ENCODE data around the gene GAK.
A peak's percentile ranks its signal among the peaks of the same experiment; 100 is the strongest.

The GAK gene

GRCh38 chr4:874971-875817, 56.9 kb downstream of the GAK start:
- Histone ChIP-seq H3K27me3 (ENCODE audit: insufficient read depth, low read length, poor library complexity) (no peaks in the 10 kb centered on the region), H3K4me3 (ENCODE audit: low read depth in 1 of 2, low read length in 2 of 2) (no peak overlapping the region), H3K9ac (ENCODE audit: low read depth, low read length) (no peak overlapping the region), H3K36me3 (ENCODE audit: insufficient read depth, low read length) (peaks cover 93% of the 10 kb centered on the region), H3K4me1 (ENCODE audit: insufficient read depth, low read length) (no peaks in the 10 kb centered on the region), H3K4me2 (ENCODE audit: insufficient read depth, low read length) (no peak overlapping the region), H3K27ac (ENCODE audit: low read length) (no peak overlapping the region), H4K20me1 (ENCODE audit: insufficient read depth, low read length) (peaks cover 8% of the 10 kb centered on the region; the same call in 1 of the 2 replicates), H3K9me3 (ENCODE audit: insufficient read depth, low read length, severe bottlenecking) (no peaks in the 10 kb centered on the region), H2AFZ (ENCODE audit: low read depth, low read length) (no peak overlapping the region), H3K79me2 (ENCODE audit: insufficient read depth, low read length) (no peaks in the 10 kb centered on the region)
- DNase-seq (no peak), ATAC-seq (ENCODE audit: insufficient read depth, low read depth) (no peak)
- TF ChIP-seq, protein P1, sequence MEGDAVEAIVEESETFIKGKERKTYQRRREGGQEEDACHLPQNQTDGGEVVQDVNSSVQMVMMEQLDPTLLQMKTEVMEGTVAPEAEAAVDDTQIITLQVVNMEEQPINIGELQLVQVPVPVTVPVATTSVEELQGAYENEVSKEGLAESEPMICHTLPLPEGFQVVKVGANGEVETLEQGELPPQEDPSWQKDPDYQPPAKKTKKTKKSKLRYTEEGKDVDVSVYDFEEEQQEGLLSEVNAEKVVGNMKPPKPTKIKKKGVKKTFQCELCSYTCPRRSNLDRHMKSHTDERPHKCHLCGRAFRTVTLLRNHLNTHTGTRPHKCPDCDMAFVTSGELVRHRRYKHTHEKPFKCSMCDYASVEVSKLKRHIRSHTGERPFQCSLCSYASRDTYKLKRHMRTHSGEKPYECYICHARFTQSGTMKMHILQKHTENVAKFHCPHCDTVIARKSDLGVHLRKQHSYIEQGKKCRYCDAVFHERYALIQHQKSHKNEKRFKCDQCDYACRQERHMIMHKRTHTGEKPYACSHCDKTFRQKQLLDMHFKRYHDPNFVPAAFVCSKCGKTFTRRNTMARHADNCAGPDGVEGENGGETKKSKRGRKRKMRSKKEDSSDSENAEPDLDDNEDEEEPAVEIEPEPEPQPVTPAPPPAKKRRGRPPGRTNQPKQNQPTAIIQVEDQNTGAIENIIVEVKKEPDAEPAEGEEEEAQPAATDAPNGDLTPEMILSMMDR (IDR thresholded peaks at IDR 0.05; ENCODE audit: borderline replicate concordance, extremely low read depth, low read length, poor library complexity, severe bottlenecking), result no peak
- no peak for TF ChIP-seq EZH2 (IDR thresholded peaks at IDR 0.05; ENCODE audit: borderline replicate concordance, low read depth, low read length, severe bottlenecking)

GRCh38 chr4:874056-874455, 58.1 kb downstream of the GAK start:
- Histone ChIP-seq H3K4me1 (ENCODE audit: insufficient read depth, low read length) (no peaks in the 10 kb centered on the region), H3K79me2 (ENCODE audit: insufficient read depth, low read length) (no peaks in the 10 kb centered on the region), H3K4me3 (ENCODE audit: low read depth in 1 of 2, low read length in 2 of 2) (no peak overlapping the region), H4K20me1 (ENCODE audit: insufficient read depth, low read length) (peaks cover 9% of the 10 kb centered on the region; the same call in 1 of the 2 replicates), H3K27ac (ENCODE audit: low read length) (no peak overlapping the region), H2AFZ (ENCODE audit: low read depth, low read length) (no peak overlapping the region), H3K27me3 (ENCODE audit: insufficient read depth, low read length, poor library complexity) (no peaks in the 10 kb centered on the region), H3K9ac (ENCODE audit: low read depth, low read length) (no peak overlapping the region), H3K36me3 (ENCODE audit: insufficient read depth, low read length) (peaks cover 92% of the 10 kb centered on the region), H3K9me3 (ENCODE audit: insufficient read depth, low read length, severe bottlenecking) (peaks cover 3% of the 10 kb centered on the region), H3K4me2 (ENCODE audit: insufficient read depth, low read length) (no peak overlapping the region)
- DNase-seq, result no peak
- TF ChIP-seq EZH2 (IDR thresholded peaks at IDR 0.05; ENCODE audit: borderline replicate concordance, low read depth, low read length, severe bottlenecking), result no peak
- TF ChIP-seq, protein P1 (IDR thresholded peaks at IDR 0.05; ENCODE audit: borderline replicate concordance, extremely low read depth, low read length, poor library complexity, severe bottlenecking), result no peak
- ATAC-seq (ENCODE audit: insufficient read depth, low read depth), result no peak

DNA sequence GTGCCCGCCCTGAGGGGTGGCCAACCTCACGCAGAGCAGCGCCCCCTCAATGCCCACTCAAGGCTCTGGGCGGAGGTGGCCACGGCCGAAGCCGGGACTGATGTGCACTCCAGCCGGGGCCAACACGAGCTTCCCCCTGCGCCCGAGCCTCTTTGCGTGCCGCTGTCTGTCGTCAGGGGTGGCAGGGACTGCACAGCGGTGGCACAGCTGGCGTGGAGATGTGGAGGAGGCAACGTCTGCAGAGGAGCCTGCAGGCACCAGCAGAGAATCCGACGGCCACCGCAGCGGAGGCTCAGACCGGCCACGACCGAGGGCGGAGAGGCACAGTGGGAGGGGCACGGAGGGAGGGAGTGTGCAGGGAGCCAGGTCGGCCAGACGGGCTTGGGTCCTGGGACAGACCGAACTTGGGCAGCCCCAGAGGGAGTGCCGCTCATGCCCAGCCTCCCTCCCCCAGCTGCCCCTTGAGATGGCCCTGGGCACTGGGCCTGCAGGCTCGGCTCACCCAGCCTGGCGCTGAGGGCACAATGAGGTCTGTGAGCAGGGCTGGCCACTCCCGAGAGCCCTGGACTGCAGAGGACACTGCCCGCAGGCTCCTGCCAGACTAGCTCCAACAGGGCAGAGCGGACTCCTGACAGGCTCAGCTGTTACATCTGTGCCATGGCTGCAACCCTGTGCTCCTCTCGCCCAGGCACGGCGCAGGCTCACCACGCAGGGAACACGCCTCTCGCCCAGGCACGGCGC, 59.7 kb downstream of the GAK start:
- DNase-seq (no peak), ATAC-seq (ENCODE audit: insufficient read depth, low read depth) (0 out of 3 replicates have a peak, but pooled peaks have one; percentile 14)
- no peak overlapping the region for H3K4me2 ChIP-seq (ENCODE audit: insufficient read depth, low read length)
- peaks cover 6% of the 10 kb centered on the region; the same call in 1 of the 2 replicates for H4K20me1 ChIP-seq (ENCODE audit: insufficient read depth, low read length)
- H3K4me1 ChIP-seq (ENCODE audit: insufficient read depth, low read length), result no peaks in the 10 kb centered on the region
- H3K36me3 ChIP-seq (ENCODE audit: insufficient read depth, low read length), result peaks cover 96% of the 10 kb centered on the region
- H2AFZ ChIP-seq (ENCODE audit: low read depth, low read length), result no peak overlapping the region
- H3K9me3 ChIP-seq (ENCODE audit: insufficient read depth, low read length, severe bottlenecking), result peaks cover 3% of the 10 kb centered on the region
- no peak overlapping the region for H3K9ac ChIP-seq (ENCODE audit: low read depth, low read length)
- no peak overlapping the region for H3K27ac ChIP-seq (ENCODE audit: low read length)
- no peak for TF ChIP-seq EZH2 (IDR thresholded peaks at IDR 0.05; ENCODE audit: borderline replicate concordance, low read depth, low read length, severe bottlenecking)
- TF ChIP-seq, protein P1 (IDR thresholded peaks at IDR 0.05; ENCODE audit: borderline replicate concordance, extremely low read depth, low read length, poor library complexity, severe bottlenecking), result no peak
- H3K27me3 ChIP-seq (ENCODE audit: insufficient read depth, low read length, poor library complexity), result no peaks in the 10 kb centered on the region
- H3K4me3 ChIP-seq (ENCODE audit: low read depth in 1 of 2, low read length in 2 of 2), result no peak overlapping the region
- H3K79me2 ChIP-seq (ENCODE audit: insufficient read depth, low read length), result no peaks in the 10 kb centered on the region
